Measurements from ENCODE around the gene GUCA2A. TPM values are rescaled to one million over a fixed set of nuclear protein-coding genes. Genes with fewer than 3 reads are reported as not detected.

GUCA2A gene
- total RNA-seq, 1 donor from 2014 or later, result not detected

DNA sequence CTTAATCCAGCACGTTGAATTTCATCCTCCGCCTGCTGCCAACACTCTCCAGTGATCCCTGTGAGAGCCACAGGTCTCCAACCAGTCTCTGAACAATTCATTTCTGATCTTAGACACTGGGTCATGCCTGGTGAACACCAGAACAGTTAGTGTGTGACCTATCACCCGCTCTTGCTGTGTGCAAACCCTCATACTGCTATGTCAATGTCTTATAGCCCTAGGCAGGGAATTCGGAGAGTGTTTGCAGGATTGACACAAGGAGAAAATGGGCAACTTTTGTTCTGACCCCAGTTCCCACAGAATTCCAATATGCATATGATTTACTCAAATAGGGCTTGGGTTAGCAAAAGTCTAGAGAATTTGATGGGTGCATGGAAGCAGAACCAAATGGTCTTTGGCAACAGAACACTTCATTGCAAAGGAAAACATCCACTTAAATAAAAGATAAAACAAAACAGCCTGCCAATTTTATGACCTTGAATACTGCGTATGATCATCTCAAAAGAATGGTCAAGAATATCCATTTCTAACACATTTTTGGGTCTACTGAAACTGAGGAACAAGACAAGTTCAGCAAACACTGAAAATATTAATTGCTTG is 34.4 kb downstream of the GUCA2A start:
- DNase-seq, result no peak

DNA sequence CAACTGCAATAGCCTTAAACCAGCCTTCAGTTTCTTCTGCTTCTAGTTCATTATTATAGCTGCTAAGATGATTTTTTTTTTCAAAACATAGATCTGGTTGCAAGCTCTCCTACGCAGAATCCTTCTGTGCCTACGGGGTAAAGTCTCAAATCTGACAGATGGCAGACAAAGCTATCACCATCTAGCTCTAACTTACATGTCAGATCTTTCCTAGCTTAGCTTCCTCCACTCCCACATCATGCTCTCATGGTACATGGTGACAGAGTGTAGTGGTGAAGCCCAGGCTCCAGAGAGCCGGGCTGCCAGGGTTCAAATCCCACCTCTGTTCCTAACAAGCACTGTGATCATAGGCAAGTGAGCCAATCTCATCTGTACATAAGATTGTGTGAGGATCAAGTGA is 35.6 kb downstream of the GUCA2A start:
- no peak for DNase-seq

DNA sequence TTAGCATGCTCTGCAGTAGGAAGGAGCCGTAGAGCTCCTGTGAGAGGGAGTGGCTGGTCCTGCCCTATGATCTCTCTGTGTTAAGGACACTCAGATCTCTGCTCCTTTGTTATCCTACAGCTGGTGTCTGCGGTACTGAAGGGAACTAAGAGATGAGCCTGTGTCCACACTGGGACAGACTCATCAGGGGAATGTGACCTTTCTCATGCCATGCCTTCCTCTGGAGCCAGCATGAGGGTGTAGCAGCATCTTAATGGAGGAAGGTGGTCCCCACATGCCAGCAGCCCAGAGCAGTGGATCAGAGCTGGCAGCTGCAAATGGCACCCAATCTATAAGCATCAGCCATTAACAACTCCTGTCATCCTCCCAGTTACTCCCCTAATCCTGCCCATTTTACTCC is 36.0 kb downstream of the GUCA2A start:
- no peak for DNase-seq

DNA sequence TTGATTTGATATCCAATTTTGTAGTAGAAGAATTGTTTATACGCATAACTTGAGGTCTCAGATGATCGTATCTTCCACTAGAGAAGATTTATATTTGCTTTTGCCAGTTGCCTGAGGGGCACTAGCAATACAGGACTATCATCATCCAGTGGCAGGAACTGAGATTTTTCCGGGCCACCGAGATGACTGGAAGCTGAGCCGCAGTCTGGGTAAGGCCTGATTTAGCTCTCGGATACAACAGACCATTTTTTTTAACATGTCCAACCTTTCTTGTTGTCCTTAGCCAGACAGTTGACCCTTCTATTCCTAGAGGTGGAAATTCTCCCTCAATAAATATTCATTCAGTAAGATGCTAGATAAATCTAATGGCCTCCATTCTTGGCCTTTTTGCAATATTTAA is 36.8 kb downstream of the GUCA2A start:
- DNase-seq, result no peak

DNA sequence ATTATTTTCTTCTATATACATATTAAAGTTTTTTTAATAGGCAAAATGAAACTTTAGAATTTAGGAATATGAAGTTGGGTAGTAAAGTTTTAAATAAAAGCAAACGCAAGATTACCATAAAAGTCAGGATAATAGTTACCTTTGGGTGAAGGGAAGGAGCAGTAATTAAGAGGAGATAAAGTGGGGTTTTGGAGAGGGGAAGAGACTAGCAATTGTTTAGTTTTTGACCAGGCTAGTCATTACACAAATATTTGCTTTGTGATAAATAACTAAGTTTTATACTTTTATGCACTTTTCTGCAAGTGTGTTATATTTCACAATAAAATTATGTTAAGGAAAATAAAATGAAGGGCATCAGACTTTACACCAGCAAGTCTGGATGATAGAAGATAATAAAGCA is 39.0 kb downstream of the GUCA2A start:
- no peak for DNase-seq

DNA sequence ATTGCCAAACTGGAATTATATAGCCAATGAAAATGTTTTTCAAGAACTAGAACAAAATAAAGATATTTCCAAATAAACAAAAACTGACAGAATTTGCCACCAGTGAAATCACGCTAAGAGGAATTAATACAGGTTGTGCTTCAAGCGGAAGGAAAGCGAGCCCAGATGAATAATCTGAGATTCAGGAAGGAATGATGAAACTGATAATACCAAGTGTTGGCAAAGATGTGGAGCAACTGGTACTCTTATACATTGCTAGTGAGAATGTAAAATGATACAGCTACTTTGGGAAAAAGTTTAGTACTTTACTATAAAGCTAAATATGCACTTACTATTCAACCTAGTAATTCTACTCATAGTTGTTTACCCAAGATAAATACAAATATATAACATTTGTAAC is 42.1 kb downstream of the GUCA2A start:
- DNase-seq, result no peak

DNA sequence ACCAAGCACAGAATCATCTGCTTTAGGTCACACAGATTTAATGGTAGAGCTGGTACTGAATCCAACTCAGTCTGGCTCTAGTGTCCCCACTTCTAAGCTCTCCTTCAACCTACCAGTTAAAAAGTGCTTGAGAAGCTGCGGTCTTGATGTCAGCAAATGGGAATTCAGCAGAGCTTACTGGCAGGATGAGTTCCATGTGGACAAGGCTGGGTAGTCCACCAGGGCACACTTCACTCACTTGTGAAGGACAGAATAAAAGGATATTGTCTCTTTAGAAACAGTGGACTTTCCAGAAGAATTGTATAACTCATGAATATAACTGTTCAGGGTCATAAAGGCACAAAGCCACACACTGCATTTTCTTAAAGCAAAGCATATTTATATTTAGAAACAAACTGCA is 46.4 kb downstream of the GUCA2A start:
- DNase-seq, result no peak

DNA sequence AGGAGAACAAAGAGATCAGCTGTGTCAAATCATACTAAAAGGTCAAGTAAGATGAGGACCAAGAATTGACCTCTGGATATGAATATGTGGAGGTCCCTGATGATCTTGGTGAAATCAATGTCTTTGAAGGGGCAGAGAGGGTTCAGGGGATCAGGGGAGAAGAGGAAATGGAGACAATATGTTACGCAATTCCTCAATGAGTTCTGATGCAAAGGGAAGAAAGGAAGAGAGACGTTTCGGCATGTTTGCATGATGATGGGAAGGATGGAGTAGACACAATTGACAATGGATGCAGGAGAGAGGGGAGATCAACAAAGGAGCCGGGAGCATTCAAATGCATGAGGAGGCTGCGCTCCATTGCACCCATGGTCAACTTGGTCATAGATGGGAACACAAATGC is 47.3 kb downstream of the GUCA2A start:
- no peak for DNase-seq

DNA sequence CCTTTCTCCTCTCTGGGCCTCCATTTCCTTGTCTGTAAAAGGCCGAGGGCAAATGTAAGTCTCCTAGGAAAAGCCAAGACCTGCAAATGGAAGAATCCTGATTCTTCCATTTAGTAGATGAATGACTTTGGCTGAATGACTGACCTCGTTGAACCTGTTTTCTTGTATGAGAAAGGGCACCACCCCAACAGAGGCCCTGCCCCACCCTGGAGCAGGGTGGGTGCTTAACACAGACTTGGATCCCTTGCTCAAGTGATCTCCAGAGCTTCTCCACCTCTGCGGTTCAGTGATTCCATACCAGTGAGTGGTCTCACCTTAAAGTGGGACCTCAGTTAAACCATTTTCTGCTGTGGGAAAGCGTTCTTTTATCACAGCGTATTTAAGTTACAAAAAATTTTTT is 50.3 kb downstream of the GUCA2A start:
- no peak for DNase-seq

Other genes starting within 250 kb of the GUCA2A start
- 2.5 TPM for gene HIVEP3, start 245.8 kb downstream of the GUCA2A start, total RNA-seq
- not detected for gene GUCA2B, start 11.3 kb downstream of the GUCA2A start, total RNA-seq
- 42.3 TPM for gene FOXJ3, start 170.5 kb upstream of the GUCA2A start, total RNA-seq
- gene RIMKLA, start 216.0 kb upstream of the GUCA2A start, total RNA-seq, result 1.4 TPM

Measured in tongue (tissue), 2 donors.